HG03558 (cell line): ENCODE measurements around the gene PNMA5.
"Not testable (repeated sequence)": the region's sequence is repeated elsewhere in the genome, so short reads cannot be mapped to it uniquely, and the experiment has no call there.

Experiments
- ATAC-seq: cut with Tn5 transposase; IDR thresholded peaks from one replicate; pipeline ENCODE4 v1.9.1; 2021; ENCODE audit warnings: moderate number of reproducible peaks; ENCODE audit not compliant: unreplicated experiment; ENCODE audit errors: extremely low read depth

Gene PNMA5

GRCh38 chrX:152993933-152994332, at the start of gene PNMA5:
TSS of gene PNMA5 (minus strand) at chrX:152994116. CDS start at chrX:152991598, 2,518 bp downstream.
- no peak for ATAC-seq

GRCh38 chrX:153032397-153033118, 38.6 kb upstream of the PNMA5 start:
- no peak for ATAC-seq

DNA sequence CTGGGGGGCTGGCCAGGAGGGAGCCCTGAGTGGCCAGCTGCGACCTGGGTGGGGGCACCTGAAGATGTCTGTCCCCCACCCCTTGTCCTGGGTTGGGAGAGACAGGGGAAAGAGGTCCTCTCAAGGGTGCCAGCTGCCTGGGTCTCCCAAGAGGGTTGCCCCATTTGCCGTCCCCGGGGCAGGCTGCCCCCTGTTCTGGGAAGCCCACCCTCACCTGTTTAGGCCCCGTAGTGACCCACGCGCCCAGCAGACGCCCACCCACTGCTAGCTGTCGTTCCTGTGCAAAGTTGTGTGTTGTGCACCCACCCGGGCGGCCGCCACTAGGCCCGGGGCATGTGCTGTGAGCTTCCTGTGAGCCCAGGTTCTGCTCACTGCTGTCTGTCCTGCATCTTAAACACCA, 36.9 kb upstream of the PNMA5 start:
- ATAC-seq, result no peak

- no peak for ATAC-seq
These were observed 36.0 kb upstream of the PNMA5 start for GRCh38 chrX:153029875-153030274.

DNA sequence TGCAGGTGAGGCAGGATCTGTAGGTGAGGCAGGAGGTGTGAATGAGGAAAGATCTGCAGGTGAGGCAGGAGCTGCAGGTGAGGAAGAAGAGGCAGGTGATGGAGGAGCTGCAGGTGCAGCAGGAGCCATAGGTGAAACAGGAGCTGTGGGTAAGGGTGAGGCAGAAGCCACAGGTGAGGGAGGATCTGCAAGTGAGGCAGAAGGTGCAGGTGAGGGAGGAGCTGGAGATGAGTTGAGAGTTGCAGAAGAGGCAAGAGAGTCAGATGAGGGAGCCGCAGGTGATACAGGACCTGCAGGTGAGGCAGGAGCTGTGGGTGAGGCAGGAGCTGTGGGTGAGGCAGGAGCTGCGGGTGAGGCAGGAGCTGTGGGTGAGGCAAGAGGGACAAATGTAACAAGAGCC, 35.2 kb upstream of the PNMA5 start:
- no peak for ATAC-seq

DNA sequence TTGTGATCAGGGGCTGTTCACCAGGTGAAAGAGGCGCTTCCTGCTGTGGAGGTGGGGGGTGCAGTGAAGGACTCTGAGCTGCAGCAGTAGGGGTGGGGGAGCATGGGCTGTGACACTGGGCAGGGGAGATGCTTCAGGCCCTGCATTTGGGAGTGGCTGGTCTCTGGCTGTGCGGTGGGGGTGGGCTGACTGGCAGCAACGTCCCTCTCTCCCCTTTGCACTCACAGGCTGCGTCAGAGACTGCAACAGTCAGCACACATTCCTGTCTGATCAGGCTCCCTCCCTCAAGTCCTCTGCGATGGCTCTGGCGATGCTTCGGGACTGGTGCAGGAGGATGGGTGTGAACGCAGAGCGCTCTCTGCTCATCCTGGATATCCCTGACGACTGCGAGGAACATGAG, 34.6 kb upstream of the PNMA5 start:
- not testable (repeated sequence) for ATAC-seq

DNA sequence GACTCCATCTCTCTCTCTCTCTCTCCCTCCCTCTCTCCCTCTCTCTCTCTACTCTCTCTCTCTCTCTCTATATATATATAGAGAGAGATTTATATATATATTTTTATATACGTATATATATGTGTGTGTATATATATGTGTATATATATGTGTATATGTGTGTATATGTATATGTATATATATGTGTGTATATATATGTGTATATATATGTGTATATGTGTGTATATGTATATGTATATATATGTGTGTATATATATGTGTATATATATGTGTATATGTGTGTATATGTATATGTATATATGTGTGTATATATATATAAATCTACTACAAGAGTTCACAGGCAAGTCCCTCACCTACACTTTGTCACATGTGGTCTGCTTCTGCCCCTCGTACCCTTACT, 32.6 kb upstream of the PNMA5 start:
- not testable (repeated sequence) for ATAC-seq

DNA sequence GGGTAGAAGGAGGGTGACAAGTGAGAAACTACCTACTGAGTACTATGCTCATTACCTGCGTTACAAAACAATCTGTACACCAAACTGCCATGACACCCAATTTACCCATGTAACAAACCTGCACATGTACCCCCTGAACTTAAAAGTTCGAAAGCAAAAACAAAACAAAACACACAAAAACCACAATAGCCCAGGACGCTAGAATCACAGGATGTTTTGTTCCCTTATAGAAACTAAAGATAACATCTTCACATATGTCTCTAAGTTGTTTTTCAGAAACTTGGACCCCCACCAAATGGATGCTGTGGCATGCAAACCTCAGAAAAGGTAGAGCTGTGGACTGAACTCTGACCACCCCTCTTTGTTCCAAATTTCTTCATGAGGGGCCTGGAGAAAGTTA, 25.2 kb upstream of the PNMA5 start:
- ATAC-seq, result no peak

- ATAC-seq, result not testable (repeated sequence)
These were observed 23.3 kb upstream of the PNMA5 start for GRCh38 chrX:153017174-153017573.

DNA sequence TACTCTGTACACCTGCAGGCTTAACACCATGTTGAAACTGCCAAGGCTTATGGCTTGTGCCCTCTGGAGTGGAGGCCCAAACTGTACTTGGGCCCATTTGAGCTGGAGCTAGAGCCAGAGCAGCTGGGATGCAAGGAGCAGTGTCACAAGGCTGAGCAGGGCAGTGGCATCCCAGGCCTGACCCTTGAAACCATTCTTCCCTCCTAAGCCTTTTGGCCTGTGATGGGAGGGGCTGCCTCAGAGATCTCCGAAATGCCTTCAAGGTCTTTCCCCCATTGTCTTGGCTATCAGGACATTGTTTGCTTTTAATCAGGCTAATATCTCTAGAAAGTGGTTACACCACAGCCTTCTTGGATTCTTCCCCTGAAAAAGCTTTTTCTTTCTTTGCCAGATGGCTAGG, 10.9 kb upstream of the PNMA5 start:
- no peak for ATAC-seq

DNA sequence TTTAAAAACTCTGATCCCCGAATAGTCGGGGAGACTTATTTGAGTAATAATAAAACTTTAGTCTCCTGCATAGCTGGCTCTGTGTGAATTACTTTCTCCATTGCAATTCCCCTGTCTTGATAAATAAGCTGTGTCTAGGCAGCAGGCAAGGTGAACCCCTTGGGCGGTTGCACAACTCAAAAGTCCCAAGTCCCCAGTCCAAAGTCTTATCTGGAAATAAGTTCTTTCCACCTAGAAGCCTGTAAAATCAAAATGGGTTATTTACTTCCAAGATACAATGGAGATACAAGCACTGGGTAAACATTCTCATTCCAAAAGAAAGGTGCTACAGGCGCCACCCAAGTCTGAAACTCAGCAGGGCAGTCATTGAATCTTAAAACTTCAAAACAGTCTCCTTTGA, 10.1 kb upstream of the PNMA5 start:
- no peak for ATAC-seq

- not testable (repeated sequence) for ATAC-seq
These were observed 8.3 kb upstream of the PNMA5 start for GRCh38 chrX:153002182-153002581.

DNA sequence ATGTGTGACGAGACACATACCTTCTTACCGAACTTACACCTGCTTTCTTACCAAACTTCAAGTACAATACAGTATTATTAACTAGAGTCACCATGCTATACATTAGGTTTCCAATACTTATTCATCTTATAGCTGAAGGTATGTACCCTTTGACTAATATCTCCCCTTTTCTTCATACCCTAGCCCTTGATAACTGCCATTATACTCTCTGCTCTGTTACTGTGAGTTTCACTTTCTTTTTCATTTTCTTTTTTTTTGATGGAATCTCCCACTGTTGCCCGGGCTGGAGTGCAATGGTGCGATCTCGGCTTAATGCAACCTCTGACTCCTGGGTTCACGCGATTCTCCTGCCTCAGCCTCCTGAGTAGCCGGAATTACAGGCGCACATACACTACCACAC, 3.4 kb upstream of the PNMA5 start:
- no peak for ATAC-seq

DNA sequence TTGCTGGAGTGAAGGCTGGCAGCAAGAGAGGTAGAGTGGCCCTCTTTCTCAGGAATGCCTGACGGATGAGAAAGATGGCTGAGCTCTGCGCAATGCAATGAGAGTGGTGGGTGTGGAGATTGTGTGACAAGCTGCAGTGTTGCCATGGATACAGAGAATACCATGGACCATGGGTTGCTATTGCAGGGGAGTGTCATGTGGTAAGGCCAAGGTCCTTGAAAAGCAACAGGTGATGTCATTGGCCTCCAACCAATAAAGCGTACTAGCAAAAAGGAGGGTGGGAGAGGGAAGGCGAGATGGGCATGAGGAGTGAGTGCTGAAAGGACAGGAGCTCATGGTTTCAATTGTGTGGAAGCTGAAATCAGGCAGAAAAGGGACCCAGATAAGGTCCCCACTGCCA, 1.8 kb downstream of the PNMA5 start:
- ATAC-seq, result no peak

- ATAC-seq, result no peak
These were observed 2.8 kb downstream of the PNMA5 start for GRCh38 chrX:152991123-152991522.

DNA sequence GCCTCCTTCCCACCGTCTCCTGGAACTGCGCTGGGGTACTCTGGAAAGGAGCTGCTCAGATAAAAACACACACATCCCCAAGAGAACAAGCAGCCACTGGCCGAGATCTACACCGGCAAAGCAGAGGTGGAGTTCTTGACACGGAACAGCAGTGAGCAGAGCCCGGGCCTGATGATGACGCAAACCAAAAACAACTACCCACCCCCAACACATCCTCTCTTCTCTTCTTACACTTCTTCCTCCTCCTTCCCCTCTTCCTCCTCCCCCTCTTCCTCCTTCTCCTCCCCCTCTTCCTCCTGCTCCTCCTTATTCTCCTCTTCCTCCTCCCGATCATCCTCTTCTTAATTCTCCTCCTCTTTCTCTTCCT, 4.6 kb downstream of the PNMA5 start:
- ATAC-seq, result no peak

- no peak for ATAC-seq
These were observed 5.2 kb downstream of the PNMA5 start for GRCh38 chrX:152988536-152989291.

DNA sequence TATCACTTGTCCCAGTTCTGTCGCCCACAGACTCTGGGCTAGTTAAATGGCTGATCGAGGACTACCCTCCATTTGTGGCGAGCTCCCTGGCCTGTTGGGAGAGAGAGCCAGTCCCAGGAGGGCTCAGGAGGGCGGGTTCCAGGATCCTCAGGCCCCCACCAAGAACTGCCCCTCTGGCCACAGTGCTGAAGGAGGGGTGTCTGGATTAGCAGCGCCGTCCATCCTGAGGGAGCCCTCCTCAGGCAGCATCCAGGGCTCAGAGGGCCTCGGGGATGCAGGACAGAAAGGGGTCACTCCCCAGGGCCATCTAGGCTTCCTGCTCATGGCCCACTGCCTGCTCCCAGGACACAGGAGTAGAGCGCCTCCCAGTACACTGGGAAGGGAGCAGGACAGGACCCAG, 6.1 kb downstream of the PNMA5 start:
- no peak for ATAC-seq

- ATAC-seq, result not testable (repeated sequence)
These were observed 6.8 kb downstream of the PNMA5 start for GRCh38 chrX:152987156-152987555.

GRCh38 chrX:152985383-152985782, 8.5 kb downstream of the PNMA5 start:
- not testable (repeated sequence) for ATAC-seq

DNA sequence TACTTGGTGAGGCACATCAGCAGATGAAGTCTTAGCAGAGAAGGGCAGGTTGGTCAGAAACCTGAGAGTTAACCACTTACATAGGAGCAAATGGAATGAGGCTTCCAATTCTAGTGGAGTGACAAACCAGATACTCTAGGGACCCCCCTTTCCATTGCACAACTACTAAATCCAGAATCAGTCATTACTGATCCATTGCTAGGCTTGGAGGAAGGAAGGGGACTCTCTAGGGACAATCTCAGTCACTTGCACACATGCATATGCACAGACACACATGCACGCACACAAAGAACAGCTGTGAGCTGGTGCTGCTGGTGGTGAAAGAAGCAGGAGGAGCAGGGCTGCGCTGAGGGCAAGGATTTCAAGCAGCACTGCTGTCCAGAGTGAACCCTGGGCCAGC, 25.7 kb downstream of the PNMA5 start:
- ATAC-seq, result no peak

GRCh38 chrX:152960115-152960514, 33.8 kb downstream of the PNMA5 start:
- ATAC-seq, result no peak
